Measurements from ENCODE around the gene G6PC2. TPM values are rescaled to one million over a fixed set of nuclear protein-coding genes. Genes with fewer than 3 reads are reported as not detected.
"Not testable (repeated sequence)": the region's sequence is repeated elsewhere in the genome, so short reads cannot be mapped to it uniquely, and the experiment has no call there.

G6PC2 gene
- total and polyA plus RNA-seq, 2 donors from 2014 or later, result not detected

- H3K27ac ChIP-seq (ENCODE audit: low read depth in 2 of 2, low read length in 2 of 2); H3K36me3 ChIP-seq (ENCODE audit: control insufficient read depth in 2 of 3, insufficient read depth in 3 of 3, low read length in 3 of 3); H3K9me3 ChIP-seq (ENCODE audit: control insufficient read depth in 2 of 3, insufficient read depth in 1 of 3, low read length in 3 of 3); FAIRE-seq; H3K4me1 ChIP-seq (ENCODE audit: control insufficient read depth in 2 of 3, insufficient read depth in 2 of 3, low read depth in 1 of 3, low read length in 3 of 3); intact Hi-C loops (cut with DNase I); DNase-seq; H3K27me3 ChIP-seq (ENCODE audit: control insufficient read depth, insufficient read depth, low read length); H3K9ac ChIP-seq (ENCODE audit: low read length in 3 of 3); H3K4me3 ChIP-seq (ENCODE audit: low read length in 3 of 3): not testable (repeated sequence)
These were observed 30.3 kb upstream of the G6PC2 start for GRCh38 chr2:168870824-168871223.

- intact Hi-C loops (cut with DNase I), result no loop called here
- H3K9ac ChIP-seq (ENCODE audit: low read length in 3 of 3), result no peak overlapping the region
- no peaks in the 10 kb centered on the region for H3K36me3 ChIP-seq (ENCODE audit: control insufficient read depth in 2 of 3, insufficient read depth in 3 of 3, low read length in 3 of 3)
- no peaks in the 10 kb centered on the region for H3K9me3 ChIP-seq (ENCODE audit: control insufficient read depth in 2 of 3, insufficient read depth in 1 of 3, low read length in 3 of 3)
- FAIRE-seq (no peak), DNase-seq (no peak)
- TF ChIP-seq CTCF (IDR thresholded peaks at IDR 0.05; ENCODE audit: borderline replicate concordance, extremely low read depth, insufficient read depth), result no peak
- H3K4me1 ChIP-seq (ENCODE audit: control insufficient read depth in 2 of 3, insufficient read depth in 2 of 3, low read depth in 1 of 3, low read length in 3 of 3), result no peaks in the 10 kb centered on the region
- H3K27ac ChIP-seq (ENCODE audit: low read depth in 2 of 2, low read length in 2 of 2), result no peak overlapping the region
- no peak overlapping the region for H3K4me3 ChIP-seq (ENCODE audit: low read length in 3 of 3)
- H3K27me3 ChIP-seq (ENCODE audit: control insufficient read depth, insufficient read depth, low read length), result no peaks in the 10 kb centered on the region
These were observed 26.6 kb upstream of the G6PC2 start for GRCh38 chr2:168874368-168875054.

GRCh38 chr2:168882163-168882562 is 18.9 kb upstream of the G6PC2 start:
- FAIRE-seq; H3K9ac ChIP-seq (ENCODE audit: low read length in 3 of 3); H3K36me3 ChIP-seq (ENCODE audit: control insufficient read depth in 2 of 3, insufficient read depth in 3 of 3, low read length in 3 of 3); H3K4me3 ChIP-seq (ENCODE audit: low read length in 3 of 3); H3K27ac ChIP-seq (ENCODE audit: low read depth in 2 of 2, low read length in 2 of 2); DNase-seq; intact Hi-C loops (cut with DNase I); H3K4me1 ChIP-seq (ENCODE audit: control insufficient read depth in 2 of 3, insufficient read depth in 2 of 3, low read depth in 1 of 3, low read length in 3 of 3); H3K27me3 ChIP-seq (ENCODE audit: control insufficient read depth, insufficient read depth, low read length); H3K9me3 ChIP-seq (ENCODE audit: control insufficient read depth in 2 of 3, insufficient read depth in 1 of 3, low read length in 3 of 3): not testable (repeated sequence)

GRCh38 chr2:168884975-168885374 is 16.1 kb upstream of the G6PC2 start:
- H3K4me3 ChIP-seq (ENCODE audit: low read length in 3 of 3), result no peak overlapping the region
- H3K9ac ChIP-seq (ENCODE audit: low read length in 3 of 3), result no peak overlapping the region
- TF ChIP-seq CTCF (IDR thresholded peaks at IDR 0.05; ENCODE audit: borderline replicate concordance, extremely low read depth, insufficient read depth), result no peak
- DNase-seq (no peak), FAIRE-seq (no peak)
- H3K36me3 ChIP-seq (ENCODE audit: control insufficient read depth in 2 of 3, insufficient read depth in 3 of 3, low read length in 3 of 3), result no peaks in the 10 kb centered on the region
- H3K9me3 ChIP-seq (ENCODE audit: control insufficient read depth in 2 of 3, insufficient read depth in 1 of 3, low read length in 3 of 3), result no peaks in the 10 kb centered on the region
- H3K27ac ChIP-seq (ENCODE audit: low read depth in 2 of 2, low read length in 2 of 2), result no peak overlapping the region
- intact Hi-C loops (cut with DNase I), result no loop called here
- no peaks in the 10 kb centered on the region for H3K27me3 ChIP-seq (ENCODE audit: control insufficient read depth, insufficient read depth, low read length)
- H3K4me1 ChIP-seq (ENCODE audit: control insufficient read depth in 2 of 3, insufficient read depth in 2 of 3, low read depth in 1 of 3, low read length in 3 of 3), result peaks cover 0 to 2% (median 0%) of the 10 kb centered on the region in 3 donors

All from kidney (tissue), 14 donors.